ENCODE measurements around the gene ALDH8A1.
"Not testable (repeated sequence)": the region's sequence is repeated elsewhere in the genome, so short reads cannot be mapped to it uniquely, and the experiment has no call there.

The ALDH8A1 gene

DNA sequence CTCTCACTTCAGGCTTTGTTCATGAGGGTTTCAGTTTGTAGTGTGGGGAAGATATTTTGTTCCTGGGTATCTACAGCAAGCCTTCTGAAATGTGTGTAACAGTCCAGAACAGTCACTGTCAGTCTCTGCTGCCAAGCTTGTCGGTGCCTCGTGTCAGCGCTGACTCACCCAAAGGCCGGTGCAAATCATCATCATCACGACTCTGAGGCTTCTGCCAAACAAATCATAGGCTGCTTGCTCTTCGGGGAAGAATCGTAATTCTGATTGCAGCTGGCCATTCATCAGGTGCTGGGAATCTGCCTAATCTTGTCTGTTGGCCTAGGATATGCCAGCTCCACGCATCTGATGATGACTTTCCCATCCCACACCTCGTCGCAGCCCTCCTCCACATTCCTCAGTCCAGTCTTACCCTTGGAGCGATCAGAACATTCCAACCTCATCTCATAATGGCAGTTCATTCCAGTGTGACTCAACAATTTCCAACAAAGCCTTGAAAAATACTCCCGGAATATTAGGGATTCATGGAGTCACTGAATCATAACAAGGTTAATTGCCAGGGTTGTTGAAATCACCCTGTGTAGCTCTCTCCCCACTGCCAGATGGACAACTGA lies 40.9 kb downstream of the ALDH8A1 start:
- no peak for DNase-seq

- DNase-seq = not testable (repeated sequence)
Measured at GRCh38 chr6:134904731-134905130, 45.2 kb downstream of the ALDH8A1 start.

DNA sequence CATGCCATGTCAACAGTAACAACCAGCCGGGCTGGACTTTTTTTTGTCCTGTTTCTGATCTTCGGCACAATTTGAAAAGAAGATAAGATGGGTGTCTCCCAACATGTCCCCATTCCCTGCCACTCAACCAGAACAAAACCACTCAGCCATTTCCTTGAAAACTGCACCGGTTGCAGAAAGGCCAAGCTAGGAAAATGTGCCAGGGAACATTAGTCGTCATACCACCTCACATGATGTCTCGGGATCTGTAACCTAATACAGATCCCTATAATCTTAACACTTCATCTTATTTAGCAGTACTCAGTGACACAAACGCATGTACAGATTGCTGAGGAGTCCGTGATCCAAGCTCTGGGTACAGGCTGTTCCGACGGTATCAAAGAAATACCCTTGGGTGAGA lies 46.5 kb downstream of the ALDH8A1 start:
- no peak for DNase-seq

GRCh38 chr6:134902936-134903335 lies 47.0 kb downstream of the ALDH8A1 start:
- no peak for DNase-seq

DNA sequence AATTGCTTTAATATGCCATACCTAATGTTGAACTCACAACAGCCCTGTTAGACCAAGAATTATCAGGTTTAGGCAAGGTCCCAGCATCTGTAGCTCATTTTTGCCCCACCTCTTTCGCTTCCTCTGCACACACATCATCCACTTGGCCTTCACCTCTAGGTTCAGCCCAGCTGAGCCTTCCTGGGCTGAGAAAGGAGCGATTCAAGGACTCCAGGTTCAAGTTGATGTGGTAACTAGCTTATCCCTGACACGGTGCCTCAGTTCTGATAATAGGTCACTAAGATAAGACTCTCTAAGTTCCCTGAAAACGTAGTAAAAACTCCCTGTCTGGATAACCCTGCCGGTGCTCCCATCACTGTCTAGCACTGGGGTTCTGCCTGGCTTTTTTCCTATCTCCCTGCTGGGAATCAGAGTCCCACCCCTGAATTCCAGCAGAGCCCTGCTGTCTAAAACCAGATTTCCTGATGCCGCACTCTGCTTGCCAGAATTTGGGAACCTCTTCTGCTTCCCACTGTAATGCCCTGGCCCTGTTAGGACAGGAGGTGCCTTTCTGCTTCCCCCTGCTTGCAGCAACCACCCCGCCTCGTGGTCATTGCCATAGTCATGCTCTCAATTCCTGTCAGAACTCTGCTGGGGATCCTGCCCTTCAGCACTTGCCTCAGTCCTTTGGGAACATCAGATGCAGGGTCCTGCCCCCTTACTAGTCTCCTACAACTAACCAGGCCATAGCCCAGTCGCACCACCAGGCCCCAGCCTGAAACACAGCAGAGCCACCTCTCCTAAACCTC lies 47.6 kb downstream of the ALDH8A1 start:
- DNase-seq = no peak

DNA sequence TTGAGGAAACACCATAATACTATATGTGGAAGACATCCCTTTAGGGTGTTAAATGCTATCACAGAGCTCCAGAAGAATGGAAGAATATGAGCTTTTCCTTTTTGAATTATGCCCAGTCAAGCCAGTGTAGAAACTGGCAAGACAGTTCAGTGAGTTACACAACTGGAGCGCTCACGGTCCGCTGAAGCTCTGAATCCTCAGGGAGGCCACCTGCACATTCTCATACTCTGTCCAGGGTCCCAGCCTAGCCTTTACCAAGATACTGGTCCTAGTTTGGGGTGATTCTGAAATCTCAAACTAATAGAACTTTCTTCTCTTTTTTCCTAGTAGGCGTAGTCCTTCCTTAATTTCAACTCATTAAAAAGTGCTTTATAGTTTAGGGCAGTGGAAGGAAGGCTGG lies 51.3 kb downstream of the ALDH8A1 start:
- DNase-seq = no peak

- not testable (repeated sequence) for DNase-seq
Measured at GRCh38 chr6:134898166-134898565, 51.7 kb downstream of the ALDH8A1 start.

DNA sequence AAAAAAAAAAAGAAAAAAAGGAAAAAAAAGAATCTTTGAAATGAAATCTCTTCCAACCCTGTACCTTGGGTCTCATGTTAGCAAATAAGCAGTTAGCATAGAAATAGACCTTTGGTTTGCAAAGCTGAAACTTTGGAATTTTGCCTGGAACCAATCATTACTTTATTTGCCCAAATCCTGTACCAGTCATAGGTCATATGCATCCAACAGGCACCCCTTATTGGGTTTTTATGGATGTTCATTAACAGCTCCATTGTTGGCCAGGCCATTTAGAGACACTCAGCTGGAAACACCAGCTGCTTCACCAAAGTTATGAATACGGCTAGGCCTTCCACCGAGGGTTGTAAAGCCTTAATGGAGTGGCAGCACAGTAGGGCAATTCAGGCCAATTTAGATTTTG lies 53.0 kb downstream of the ALDH8A1 start:
- no peak for DNase-seq

- DNase-seq = no peak
Measured at GRCh38 chr6:134894800-134895199, 55.1 kb downstream of the ALDH8A1 start.

- DNase-seq = no peak
Measured at GRCh38 chr6:134892362-134892761, 57.5 kb downstream of the ALDH8A1 start.

DNA sequence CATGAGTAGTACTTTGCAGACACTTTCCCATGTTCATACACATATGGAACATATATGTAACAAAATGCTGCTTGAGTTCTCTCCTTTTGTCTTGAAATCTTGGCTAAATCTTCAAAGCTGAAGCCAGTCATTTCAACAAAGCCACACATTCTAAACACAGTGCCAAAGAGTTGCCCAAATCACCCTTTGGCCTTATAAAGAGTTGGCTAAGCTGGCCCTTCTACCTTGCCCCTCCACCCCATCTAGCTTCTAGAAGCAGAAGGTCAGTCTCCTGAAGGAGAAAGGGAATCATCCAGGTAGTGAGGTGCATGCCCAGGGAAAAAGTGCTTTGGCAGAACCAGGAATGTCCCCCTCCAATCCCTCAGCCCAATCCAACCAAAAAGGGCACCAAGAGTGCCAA lies 58.3 kb downstream of the ALDH8A1 start:
- DNase-seq = no peak

GRCh38 chr6:134888316-134888715 lies 61.6 kb downstream of the ALDH8A1 start:
- DNase-seq = no peak

DNA sequence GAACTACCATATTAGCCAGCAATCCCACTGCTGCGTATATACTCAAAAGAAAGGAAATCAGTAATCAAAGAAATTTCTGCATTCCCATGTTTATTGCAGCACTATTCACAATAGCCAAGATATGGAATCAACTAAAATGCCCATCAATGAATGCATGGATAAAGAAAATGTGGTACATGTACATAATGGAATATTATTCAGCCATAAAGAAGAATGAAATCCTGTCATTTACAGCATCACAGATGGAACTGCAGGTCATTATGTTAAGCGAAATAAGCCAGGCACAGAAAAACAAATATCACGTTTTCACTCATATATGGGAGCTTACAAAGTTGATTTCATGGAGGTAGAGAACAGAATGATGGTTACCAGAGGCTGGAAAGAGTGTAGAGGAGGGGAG lies 65.1 kb downstream of the ALDH8A1 start:
- DNase-seq = no peak

DNA sequence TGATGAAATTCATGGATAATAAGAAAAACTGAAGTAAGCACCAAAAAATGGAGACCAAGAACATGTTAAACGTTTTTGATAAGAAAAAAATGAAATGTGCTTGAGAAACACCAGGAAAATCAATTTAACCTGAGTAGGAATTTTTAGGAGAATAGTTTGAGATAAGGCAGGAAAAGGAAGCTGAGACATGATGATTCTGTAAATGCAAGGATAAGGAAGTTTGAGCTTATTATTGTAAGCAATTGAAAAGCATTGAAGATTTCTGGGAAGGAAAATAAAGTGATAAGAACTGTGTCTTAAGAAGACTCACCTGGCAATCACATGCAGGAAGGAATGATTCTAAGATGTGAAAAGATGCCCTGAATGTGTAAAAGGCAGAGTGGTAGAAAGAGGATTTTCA lies 66.6 kb downstream of the ALDH8A1 start:
- DNase-seq = no peak

GRCh38 chr6:134882426-134883038 lies 67.4 kb downstream of the ALDH8A1 start:
- DNase-seq = peak; percentile 60

DNA sequence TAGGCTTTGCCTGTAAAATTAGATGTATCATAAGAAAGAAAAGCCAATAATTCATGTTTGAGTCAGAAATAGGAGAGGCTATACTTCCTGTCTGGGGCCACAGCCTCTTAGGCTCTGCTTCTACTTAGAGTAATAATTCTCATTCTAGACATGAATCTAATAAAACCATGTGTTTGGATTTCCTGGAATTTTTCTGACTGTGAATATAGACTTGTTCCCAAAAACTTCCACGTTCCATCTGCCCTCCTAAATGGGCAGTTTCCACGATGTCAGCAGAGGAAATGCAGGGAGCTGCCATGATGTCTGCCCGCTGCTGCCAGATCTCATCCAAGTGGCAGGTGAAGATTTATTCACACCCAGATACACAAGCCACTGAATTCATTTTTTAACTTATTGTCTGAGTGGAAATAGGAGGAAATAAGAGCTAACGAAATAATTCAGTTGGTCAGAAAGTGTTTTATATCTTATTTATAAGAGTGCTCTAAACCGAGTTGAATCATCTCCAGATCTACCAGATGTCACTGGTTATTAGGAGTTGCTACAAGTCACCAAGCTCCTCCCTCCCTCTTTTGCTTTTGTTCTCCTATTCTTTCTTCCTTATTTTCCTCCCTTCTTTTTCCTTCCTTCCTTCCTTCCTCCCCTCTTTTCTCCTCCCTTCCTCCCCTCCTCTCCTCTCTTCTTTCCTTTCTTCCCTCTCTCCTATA lies 69.3 kb downstream of the ALDH8A1 start:
- DNase-seq = no peak

GRCh38 chr6:134878136-134878535 lies 71.8 kb downstream of the ALDH8A1 start:
- no peak for DNase-seq

DNA sequence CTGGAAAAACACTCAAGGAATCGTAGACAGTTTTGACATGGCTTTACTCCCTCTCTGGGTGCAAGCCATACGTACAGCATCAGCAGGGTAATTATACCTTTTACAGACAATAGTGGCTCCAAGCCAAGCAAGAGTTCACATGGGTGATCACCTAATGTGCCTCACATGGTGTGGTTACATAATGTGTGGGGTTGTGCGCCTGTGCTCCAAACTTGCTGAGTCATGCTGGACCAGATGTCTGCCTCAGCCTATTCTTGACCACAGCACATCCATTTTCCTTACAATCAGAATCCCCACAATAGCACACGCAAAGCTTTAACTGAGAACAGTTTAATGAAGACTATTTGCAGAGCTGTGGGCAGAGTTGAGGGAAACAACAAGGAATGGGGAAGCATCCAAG lies 74.5 kb downstream of the ALDH8A1 start:
- no peak for DNase-seq

GRCh38 chr6:134873500-134874388 lies 76.2 kb downstream of the ALDH8A1 start:
- DNase-seq = peak; percentile 18

DNA sequence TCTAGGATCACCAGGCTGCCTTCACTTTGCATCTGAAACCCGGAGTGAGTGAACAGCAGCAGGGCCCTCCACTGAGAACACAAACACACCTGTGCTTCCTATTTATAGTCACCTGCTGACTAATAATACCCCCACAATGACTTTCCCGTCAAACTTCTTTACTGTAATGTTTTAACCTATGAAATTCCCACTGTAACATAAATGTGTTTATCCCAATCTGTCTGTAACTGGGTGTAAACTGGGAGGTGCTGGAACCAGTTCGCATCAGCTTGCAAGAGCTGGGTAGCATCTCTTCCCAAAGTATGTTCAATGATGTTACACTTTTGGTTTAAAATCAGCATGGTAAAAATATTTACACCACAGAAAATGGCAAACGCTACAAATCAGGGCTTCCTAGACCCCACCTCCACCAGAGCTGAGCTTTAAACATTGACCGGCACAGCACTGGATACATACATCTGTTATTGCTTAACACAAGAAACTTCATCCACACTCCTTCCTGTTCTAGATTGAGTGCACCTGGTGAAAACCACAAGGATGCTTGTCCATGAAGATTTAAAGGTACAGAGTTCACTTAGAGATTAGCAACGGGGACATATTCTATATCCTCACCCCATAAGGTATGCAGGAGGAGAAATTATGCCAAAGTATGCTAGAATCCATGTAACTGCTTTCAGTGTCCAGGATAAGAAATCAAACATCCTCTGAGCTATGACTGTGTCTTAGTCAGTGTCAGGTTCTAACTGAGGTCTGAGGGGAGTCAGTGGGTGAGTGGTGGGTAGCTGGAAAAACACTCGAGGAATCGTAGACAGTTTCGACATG lies 79.0 kb downstream of the ALDH8A1 start:
- no peak for DNase-seq

DNA sequence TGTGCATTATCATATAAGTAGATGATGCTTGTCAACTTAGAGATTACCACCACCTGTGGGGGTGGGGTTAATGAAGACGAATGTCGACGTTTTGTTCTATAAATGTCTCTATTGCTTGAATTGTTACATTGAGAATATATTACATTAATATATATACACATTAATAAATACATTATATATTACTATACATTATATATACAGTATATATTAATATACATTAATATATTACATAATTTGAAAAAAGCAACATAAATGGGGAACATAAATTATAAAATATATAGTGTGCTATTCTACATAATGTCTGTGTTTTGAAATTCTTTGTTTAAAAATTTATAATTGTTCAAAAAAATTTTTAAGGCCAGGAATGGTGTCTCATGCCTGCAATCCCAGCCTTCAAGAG lies 81.1 kb downstream of the ALDH8A1 start:
- DNase-seq = no peak
